Subcutaneous adipose tissue (tissue), 4 donors: Measurements from ENCODE around the gene TDO2. TPM values are rescaled to one million over a fixed set of nuclear protein-coding genes. Genes with fewer than 3 reads are reported as not detected.

Experiments
- CTCF ChIP-seq: fragments of 450-650 bp; IDR thresholded peaks from one replicate; pipeline ENCODE4 v1.5.1; 2016; ENCODE audit warnings: low read depth, mild to moderate bottlenecking, control low read depth, antibody characterized with exemption, moderate library complexity
- total RNA-seq, 4 donors: library from RNA; depleted of rRNA; stranded (reverse); fragments of >200 nt; gene quantifications; one replicate each; pipeline ENCODE4 v1.1.0, GENCODE V29; 2016

The TDO2 gene
- total RNA-seq, 4 donors from 2014 or later, result not detected

GRCh38 chr4:155889946-155890345 is 13.6 kb upstream of the TDO2 start:
- TF ChIP-seq CTCF, result no peak

- no peak for TF ChIP-seq CTCF
Measured at GRCh38 chr4:155891058-155891457, 12.4 kb upstream of the TDO2 start.

GRCh38 chr4:155899891-155900290 is 3.6 kb upstream of the TDO2 start:
- no peak for TF ChIP-seq CTCF

- TF ChIP-seq CTCF, result no peak
Measured at GRCh38 chr4:155900381-155900780, 3.1 kb upstream of the TDO2 start.

- TF ChIP-seq CTCF, result no peak
Measured at GRCh38 chr4:155901013-155901412, 2.5 kb upstream of the TDO2 start.

- TF ChIP-seq CTCF, result no peak
Measured at GRCh38 chr4:155904331-155904730, 835 bp downstream of the TDO2 start.

GRCh38 chr4:155906554-155907247 is 3.2 kb downstream of the TDO2 start:
- no peak for TF ChIP-seq CTCF
